ENCODE measurements around the gene VSTM2B. TPM values are rescaled to one million over a fixed set of nuclear protein-coding genes. Genes with fewer than 3 reads are reported as not detected.
"Not testable (repeated sequence)": the region's sequence is repeated elsewhere in the genome, so short reads cannot be mapped to it uniquely, and the experiment has no call there.

Gene VSTM2B
- total RNA-seq, 1 donor from 2014 or later: not detected

DNA sequence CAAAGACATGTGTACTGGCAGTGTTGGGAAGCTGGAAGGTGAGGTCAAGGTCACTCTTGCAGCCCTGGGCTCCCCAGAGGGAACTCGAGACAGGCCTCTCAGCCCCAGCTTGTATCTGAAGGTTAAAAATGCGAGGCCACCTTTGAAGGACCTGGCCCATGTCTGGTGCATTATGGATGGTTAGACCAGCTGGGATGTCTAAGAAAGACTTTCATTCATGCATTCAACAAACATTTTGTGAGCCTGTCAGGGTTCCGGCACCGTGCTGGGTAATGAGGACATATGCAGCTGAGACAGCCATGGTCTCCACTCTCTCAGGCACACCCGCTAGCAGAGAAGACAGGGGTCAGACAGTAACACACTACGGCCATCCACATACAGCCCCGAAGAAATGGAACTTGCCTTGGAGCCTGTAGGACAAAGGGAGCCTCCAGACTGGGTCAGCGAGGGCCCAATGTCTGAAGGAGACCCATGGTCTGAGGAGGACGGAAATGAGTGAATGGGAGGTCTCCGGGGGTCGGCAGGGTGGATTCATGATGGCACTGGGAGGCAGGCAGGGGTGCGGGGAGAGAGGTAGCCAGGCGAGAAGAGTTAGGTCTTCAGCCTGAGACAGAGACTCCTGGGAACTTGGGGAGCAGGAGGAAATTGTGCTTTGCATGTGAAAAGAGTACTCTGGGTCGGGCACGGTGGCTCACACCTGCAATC lies 19.0 kb downstream of the VSTM2B start:
- DNase-seq (ENCODE audit: low spot score): peak; percentile 62

GRCh38 chr19:29545447-29545846 lies 19.7 kb downstream of the VSTM2B start:
- DNase-seq (ENCODE audit: low spot score): not testable (repeated sequence)

DNA sequence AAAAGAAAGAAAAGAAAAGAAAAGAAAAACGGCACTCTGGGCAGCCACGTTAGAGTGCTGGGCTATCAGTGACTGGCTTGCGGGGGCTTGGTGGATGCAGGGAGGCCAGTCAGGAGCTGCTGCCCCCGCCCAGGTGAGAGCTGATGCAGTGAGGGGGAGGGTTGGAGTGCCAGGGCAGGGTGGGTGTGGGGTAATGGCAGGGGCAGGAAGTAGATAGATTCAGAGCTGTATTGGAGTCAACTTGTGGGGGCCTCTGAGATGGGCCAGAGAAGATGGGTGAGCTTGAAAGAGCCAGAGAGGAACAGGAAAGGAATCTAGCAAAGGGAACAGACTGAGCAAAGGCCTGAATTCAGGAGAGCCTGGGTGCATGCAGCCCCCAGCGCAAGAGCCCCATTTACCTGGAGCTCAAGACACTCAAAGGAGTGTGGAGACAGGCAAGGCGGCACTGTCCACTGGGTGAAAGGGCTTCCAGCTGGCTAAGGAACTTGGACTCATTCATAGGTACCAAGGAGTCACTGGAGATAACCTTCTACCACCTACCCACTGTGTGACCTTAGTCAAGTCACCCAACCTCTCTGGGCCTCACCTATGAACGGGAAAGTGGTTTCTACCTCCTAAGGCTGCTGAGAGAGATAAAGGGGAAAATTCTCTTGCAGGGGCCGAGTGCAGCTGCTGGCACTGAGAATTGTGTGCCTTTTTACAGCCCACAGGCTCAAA lies 20.2 kb downstream of the VSTM2B start:
- peak; percentile 57 for DNase-seq (ENCODE audit: low spot score)

- DNase-seq (ENCODE audit: low spot score): peak; percentile 45
Observed at GRCh38 chr19:29546583-29547190, 20.9 kb downstream of the VSTM2B start.

DNA sequence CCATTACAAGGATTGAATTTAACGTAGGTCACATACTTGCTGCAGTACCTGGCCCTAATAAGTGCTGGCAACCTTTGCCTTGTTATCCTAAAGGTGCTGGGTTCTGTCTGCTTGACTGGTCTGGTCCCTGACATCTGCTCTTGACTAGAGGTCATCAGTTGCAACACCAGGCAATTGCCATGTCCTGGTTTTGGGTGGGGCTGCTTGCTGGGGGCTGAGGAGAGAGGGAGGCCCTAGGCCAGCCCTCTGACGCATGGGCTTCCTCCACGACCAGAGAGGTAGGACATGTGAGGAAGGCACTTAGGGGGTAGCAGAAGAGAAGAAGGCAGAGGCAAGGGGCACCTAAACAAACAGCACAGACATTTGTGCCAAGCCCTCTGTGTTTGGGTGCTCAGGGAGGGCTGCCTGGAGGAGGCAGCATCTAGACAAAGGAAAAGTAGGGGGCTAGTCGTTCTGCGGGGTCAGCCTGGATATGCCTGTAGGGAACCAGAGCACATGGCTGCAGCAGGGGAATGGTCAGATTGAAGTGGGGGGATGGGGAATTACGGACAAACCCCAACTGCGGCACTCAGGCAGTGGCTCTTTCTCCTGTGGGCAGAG lies 21.7 kb downstream of the VSTM2B start:
- peak; percentile 67 for DNase-seq (ENCODE audit: low spot score)

DNA sequence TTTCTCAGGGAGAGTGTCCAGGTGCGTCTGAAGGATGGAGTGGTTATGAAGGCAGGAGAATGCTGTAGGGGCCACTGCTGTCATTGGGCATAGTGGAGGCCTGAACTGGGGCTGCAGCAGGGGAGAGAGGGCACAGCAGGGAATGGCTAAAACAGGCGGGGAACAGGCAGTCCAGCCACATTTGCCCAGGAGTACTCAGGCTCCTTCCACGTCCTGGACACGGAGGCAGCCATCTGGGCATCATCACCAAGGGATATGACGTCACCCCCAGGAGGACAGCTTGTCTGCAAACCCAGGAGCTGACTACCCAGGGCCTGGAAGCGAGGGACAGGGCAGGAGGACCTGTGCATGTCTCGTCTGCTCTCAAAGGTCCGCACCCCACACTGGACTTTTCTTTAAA lies 22.2 kb downstream of the VSTM2B start:
- DNase-seq (ENCODE audit: low spot score): peak; percentile 30

GRCh38 chr19:29548483-29549085 lies 22.8 kb downstream of the VSTM2B start:
- peak; percentile 82 for DNase-seq (ENCODE audit: low spot score)

DNA sequence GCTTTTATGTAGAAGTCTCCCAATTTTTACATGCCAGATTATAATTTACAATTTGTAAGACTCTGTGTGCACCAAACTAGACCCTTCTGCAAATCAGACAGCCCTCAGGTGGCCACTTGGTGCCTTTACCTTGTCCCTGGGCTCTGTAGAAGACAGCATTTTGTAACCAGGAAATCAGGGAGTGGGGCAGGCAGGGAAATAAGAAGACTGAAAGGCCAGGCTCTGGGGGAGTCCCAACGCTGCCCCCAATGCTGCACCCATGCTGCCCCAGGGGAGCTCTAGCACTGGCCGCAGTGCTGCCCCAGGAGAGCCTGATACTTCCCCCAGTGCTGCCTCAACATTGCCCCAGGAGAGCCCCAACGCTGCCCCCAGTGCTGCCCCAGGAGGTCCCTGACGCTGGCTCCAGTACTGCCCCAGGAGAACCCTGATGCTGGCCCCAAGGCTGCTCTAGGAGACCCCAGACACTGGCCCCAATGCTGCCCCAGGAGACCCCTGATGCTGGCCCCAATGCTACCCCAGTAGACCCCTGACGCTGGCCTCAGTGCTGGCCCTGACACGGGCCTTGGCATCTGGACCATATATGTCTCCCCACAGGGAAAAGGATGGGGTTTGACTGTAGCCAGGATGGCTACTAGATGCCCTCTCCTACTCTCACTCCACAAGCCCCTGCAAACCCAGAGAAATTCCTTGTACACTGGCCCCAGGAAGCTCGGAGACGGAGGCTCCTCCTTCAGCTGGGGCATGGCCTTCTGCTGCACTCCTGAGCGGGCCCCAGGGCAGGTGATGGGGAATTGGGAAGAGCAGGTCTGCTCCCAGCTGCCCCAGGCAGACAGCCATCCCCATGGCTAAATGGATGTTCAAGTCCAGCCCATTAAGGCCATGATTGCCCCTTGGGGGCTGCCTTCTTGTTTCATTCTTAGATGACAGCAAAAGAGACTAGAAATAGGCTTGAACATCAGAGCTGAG lies 23.6 kb downstream of the VSTM2B start:
- DNase-seq (ENCODE audit: low spot score): peak; percentile 73

GRCh38 chr19:29550896-29551295 lies 25.1 kb downstream of the VSTM2B start:
- DNase-seq (ENCODE audit: low spot score): peak; percentile 59

DNA sequence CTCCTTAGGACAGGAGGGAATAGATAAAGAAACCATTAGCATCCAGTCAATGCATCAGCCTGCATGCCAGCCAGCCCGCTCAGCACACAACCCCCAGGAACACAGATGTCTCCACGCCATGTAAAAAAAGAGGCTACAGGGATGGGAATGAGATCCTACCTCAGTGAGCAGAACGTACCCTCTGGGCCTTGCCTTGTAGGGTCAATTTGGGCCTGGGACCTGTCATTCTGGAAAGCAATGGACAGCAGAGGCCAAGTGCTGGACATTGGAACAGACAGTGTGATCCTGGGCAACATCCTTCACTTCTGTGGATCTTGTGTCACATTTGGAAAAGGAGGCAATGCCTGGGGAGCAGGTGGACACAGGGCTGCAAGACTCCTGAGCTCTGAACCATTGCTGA lies 26.0 kb downstream of the VSTM2B start:
- DNase-seq (ENCODE audit: low spot score): peak; percentile 18

- peak; percentile 79 for DNase-seq (ENCODE audit: low spot score)
Observed at GRCh38 chr19:29552454-29553280, 26.9 kb downstream of the VSTM2B start.

- no peak for DNase-seq (ENCODE audit: low spot score)
Observed at GRCh38 chr19:29554149-29554548, 28.4 kb downstream of the VSTM2B start.

GRCh38 chr19:29559110-29559509 lies 33.3 kb downstream of the VSTM2B start:
- DNase-seq (ENCODE audit: low spot score): not testable (repeated sequence)

- DNase-seq (ENCODE audit: low spot score): peak; percentile 22
Observed at GRCh38 chr19:29559743-29560142, 33.9 kb downstream of the VSTM2B start.

DNA sequence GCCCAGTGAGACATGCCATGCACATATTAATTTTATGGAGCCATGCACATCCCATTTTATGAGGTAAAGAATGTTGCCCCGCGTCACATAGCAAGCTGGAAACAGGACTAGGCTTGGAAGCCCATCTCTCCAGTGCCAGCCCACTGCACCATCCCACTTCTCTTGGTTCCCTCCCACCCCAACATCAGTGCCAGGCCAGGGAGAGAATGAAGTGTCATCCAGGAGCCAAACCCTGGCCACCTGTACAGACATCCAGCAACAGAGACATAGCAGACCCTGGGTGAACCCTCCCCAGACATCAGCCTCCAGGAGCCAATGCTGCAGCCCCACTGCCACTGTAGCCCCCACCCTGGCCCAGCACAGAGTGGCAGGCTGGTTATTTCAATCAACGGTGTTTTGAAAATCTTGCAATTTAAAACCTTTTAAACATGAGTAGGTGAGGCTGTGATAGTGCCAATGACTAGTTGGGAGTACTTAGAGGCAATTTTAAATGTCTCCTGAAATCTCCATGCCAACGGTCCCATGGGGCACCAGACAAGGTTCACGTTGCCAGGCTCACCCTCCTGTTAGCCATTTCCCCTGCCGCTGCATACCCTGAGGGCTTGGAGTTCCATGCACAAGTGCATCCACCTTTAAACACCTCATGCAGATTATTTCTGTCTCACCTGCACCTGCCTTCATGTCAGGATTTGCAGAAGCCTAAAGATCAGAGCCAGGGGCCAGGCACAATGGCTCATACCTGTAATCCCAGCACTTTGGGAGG lies 34.7 kb downstream of the VSTM2B start:
- DNase-seq (ENCODE audit: low spot score): peak; percentile 47

DNA sequence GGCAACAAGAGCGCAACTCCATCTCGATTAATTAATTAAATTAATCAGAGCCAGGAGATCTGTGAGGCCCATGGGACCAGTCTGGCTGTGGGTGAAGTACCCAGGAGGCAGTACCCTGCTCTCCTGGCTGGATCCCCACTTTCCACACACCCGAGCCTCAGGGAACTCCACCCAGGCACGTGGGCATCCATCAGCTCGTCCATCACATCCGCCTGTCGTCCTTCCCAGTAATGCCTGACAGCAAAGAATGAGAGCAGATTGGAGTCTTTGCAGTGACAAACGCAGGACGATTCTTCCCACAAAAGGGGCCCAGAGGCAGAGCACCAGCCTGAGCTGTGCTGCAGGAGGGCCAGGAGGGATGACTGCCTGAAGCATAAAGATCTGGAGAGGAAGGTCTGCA lies 35.8 kb downstream of the VSTM2B start:
- DNase-seq (ENCODE audit: low spot score): peak; percentile 53

DNA sequence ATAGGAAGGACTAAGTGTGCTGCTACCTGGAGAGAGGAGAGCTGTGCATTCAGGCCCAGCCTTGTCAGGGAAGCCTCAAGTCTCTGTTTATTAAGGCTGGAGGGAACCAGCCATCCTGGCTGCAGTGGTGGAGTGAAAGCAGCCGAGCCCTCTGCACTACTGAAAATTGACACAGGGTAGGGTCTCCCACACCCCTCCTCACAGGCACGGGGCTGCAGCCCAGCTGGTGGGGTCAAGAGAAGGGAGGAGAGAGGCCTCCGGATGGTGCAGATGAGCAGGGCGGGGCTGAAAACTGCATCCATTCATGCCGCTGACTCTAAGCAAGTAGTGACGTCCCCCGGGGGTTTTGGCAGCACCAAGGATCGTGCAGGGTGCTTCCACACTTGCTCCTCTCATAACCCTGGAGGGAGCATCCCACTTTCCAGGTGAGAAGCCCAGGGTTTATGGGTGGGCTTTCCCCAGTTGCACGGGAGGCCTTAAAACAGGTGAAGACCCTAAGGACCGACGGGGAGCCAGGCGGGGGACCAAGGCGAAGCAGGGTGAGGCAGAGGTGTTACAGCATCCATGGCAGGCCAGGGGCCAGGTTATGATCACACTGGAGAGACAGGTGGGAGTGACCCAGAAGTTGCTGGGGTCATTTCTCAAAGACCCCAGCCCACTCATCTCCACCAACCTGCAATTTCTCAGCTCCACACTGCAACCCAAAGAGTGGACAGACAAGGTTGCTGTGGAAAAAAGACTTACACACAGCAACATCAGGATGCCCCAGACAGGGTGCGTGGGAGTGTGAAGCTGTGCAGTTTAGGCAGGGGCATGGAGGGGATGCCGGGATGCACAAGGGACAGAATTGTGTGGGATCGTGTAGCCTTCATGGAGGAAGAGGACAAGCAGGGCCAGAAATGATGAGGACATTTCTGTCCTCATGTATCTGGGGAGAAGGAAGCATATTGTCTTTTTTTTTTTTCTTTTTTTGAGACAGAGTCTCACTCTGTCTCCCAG lies 36.8 kb downstream of the VSTM2B start:
- DNase-seq (ENCODE audit: low spot score): peak; percentile 51
